Peyer's patch (tissue), 4 donors: ENCODE measurements around the gene NGEF.

Experiments used
- CTCF ChIP-seq, 6 experiments: fragments of 450-650 bp in 4 of 6; fragments of 200-600 bp in 2 of 6; sonication (generic) in 1 of 6; IDR thresholded peaks; one replicate each; pipeline ENCODE4 v1.5.1; 2017 to 2019; ENCODE audit warnings: antibody characterized with exemption in 6 of 6, mild to moderate bottlenecking in 3 of 6, moderate library complexity in 1 of 6
- POLR2A ChIP-seq, 2 donors: fragments of 450-650 bp; IDR thresholded peaks; one replicate each; pipeline ENCODE4 v1.5.1; 2017; ENCODE audit warnings: antibody characterized with exemption in 2 of 2, mild to moderate bottlenecking in 2 of 2, moderate library complexity in 2 of 2

- no peak for TF ChIP-seq POLR2A (IDR thresholded peaks at IDR 0.05)
- TF ChIP-seq CTCF (IDR thresholded peaks at IDR 0.05) = no peak
These were observed 128.3 kb downstream of the NGEF start for GRCh38 chr2:232884549-232885263.
